HL-60 (cell line): Measurements from ENCODE around the gene H2BK1.

ENCODE experiments used
- DNase-seq, 2 experiments: peaks; one replicate each; pipeline ENCODE4 v3.0.0-alpha.2; 2010 to 2020; ENCODE audit warnings: low read depth in 1 of 2, low spot score in 1 of 2
- H3K27ac ChIP-seq: fragments of 250-450 bp; sonication (Bioruptor Pico); replicated peaks from 2 replicates; pipeline ENCODE4 v1.5.1; 2020; ENCODE audit warnings: mild to moderate bottlenecking, moderate library complexity
- H3K27me3 ChIP-seq: fragments of 250-450 bp; sonication (Bioruptor Pico); 2 replicates; pipeline ENCODE4 v1.5.1; 2021; ENCODE audit warnings: mild to moderate bottlenecking, moderate library complexity; ENCODE audit not compliant: insufficient read depth, poor library complexity, severe bottlenecking
- H3K4me3 ChIP-seq: replicated peaks from 2 replicates; pipeline ENCODE4 v1.5.1; 2011; ENCODE audit warnings: mild to moderate bottlenecking, control low read depth, low read length; ENCODE audit not compliant: insufficient read depth
- GABPA ChIP-seq: IDR thresholded peaks from 2 replicates; pipeline ENCODE4 v1.6.1; 2012; ENCODE audit warnings: low read depth
- POLR2AphosphoS5 ChIP-seq: IDR thresholded peaks from 2 replicates; pipeline ENCODE4 v1.6.1; 2012; ENCODE audit warnings: low read depth
- SPI1 ChIP-seq: IDR thresholded peaks from 2 replicates; pipeline ENCODE4 v1.6.1; 2012; ENCODE audit warnings: low read depth, mild to moderate bottlenecking, borderline replicate concordance
- TF ChIP-seq, protein P1 (sequence below): IDR thresholded peaks from one replicate; pipeline ENCODE4 v1.5.1; 2011; ENCODE audit warnings: low read length, control low read depth, inconsistent platforms; ENCODE audit not compliant: insufficient read depth
- TF ChIP-seq, protein P2 (sequence below): IDR thresholded peaks from 2 replicates; pipeline ENCODE4 v1.6.1; 2012; ENCODE audit warnings: low read depth; ENCODE audit not compliant: insufficient replicate concordance

The H2BK1 gene

DNA sequence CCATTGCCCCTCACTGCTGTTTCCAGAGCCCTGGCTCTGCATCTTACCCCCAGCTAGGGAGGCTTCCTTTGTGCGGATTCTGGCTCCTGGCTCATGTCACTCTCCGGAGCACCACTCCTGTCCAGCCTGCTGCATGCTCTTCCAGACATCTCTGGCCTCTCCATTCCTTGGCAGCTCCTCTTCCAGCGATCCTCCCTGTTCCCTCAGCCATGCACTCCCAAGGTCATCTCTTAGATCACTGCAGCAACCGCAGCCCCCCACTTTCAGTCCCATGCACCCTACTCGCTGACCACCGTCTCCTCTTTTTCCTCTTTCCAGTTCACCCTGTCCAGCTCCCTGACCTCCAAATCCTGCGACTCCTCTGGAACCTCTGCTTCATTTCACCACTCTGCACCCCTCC is 45.1 kb upstream of the H2BK1 start:
- Histone ChIP-seq H3K27ac (no peak overlapping the region), H3K27me3 (peaks cover 27% of the 10 kb centered on the region), H3K4me3 (no peak overlapping the region)
- DNase-seq: no peak
- TF ChIP-seq, protein P1, sequence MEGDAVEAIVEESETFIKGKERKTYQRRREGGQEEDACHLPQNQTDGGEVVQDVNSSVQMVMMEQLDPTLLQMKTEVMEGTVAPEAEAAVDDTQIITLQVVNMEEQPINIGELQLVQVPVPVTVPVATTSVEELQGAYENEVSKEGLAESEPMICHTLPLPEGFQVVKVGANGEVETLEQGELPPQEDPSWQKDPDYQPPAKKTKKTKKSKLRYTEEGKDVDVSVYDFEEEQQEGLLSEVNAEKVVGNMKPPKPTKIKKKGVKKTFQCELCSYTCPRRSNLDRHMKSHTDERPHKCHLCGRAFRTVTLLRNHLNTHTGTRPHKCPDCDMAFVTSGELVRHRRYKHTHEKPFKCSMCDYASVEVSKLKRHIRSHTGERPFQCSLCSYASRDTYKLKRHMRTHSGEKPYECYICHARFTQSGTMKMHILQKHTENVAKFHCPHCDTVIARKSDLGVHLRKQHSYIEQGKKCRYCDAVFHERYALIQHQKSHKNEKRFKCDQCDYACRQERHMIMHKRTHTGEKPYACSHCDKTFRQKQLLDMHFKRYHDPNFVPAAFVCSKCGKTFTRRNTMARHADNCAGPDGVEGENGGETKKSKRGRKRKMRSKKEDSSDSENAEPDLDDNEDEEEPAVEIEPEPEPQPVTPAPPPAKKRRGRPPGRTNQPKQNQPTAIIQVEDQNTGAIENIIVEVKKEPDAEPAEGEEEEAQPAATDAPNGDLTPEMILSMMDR: no peak
- no peak for TF ChIP-seq POLR2AphosphoS5
- TF ChIP-seq SPI1: no peak
- TF ChIP-seq GABPA: no peak
- TF ChIP-seq, protein P2, sequence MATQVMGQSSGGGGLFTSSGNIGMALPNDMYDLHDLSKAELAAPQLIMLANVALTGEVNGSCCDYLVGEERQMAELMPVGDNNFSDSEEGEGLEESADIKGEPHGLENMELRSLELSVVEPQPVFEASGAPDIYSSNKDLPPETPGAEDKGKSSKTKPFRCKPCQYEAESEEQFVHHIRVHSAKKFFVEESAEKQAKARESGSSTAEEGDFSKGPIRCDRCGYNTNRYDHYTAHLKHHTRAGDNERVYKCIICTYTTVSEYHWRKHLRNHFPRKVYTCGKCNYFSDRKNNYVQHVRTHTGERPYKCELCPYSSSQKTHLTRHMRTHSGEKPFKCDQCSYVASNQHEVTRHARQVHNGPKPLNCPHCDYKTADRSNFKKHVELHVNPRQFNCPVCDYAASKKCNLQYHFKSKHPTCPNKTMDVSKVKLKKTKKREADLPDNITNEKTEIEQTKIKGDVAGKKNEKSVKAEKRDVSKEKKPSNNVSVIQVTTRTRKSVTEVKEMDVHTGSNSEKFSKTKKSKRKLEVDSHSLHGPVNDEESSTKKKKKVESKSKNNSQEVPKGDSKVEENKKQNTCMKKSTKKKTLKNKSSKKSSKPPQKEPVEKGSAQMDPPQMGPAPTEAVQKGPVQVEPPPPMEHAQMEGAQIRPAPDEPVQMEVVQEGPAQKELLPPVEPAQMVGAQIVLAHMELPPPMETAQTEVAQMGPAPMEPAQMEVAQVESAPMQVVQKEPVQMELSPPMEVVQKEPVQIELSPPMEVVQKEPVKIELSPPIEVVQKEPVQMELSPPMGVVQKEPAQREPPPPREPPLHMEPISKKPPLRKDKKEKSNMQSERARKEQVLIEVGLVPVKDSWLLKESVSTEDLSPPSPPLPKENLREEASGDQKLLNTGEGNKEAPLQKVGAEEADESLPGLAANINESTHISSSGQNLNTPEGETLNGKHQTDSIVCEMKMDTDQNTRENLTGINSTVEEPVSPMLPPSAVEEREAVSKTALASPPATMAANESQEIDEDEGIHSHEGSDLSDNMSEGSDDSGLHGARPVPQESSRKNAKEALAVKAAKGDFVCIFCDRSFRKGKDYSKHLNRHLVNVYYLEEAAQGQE: no peak

DNA sequence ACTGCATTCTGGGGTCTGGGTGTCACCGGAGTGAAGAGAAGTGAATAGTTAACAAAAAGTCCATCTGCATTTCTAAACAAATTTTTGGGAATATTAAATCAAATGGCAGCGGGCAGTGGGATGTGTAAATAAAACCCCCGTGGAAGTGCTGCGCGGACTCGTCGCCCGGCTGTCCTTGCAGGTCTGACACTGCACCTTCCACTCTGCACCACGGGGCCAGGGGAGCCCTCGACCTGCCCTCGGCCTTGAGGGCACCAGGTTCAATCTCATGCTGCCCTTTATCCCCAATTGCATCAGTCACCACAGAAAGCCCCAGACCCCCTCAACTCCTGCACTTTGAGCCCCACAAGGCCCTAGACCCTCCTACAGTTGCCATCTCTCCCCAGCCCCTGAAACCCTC is 44.6 kb upstream of the H2BK1 start:
- H3K27me3 ChIP-seq: peaks cover 32% of the 10 kb centered on the region
- DNase-seq: no peak
- no peak overlapping the region for H3K27ac ChIP-seq
- no peak overlapping the region for H3K4me3 ChIP-seq
- TF ChIP-seq POLR2AphosphoS5: no peak
- no peak for TF ChIP-seq SPI1
- TF ChIP-seq, protein P2: no peak
- TF ChIP-seq, protein P1: no peak
- no peak for TF ChIP-seq GABPA

DNA sequence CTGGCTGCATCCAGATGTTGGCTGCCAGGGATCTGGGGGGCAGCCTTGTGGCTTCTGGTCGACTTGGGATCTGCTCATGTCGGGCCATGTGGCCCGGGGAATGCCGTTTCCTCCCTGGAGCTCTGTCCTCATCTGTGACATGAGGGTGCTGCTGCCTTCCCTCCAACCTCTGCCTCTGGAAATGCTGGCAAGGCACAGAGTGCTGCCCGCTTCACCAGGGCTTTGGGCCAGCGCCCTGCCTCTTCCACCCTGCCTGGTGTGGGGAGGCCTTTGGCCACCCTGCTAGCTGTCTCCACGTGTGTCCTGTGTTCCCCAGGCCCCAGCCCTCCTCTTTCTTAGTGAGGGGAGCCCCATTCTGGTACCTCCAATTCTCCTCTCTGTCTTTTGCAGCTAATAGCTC is 44.0 kb upstream of the H2BK1 start:
- TF ChIP-seq GABPA (no peak), SPI1 (no peak), POLR2AphosphoS5 (no peak)
- TF ChIP-seq, protein P2: no peak
- TF ChIP-seq, protein P1: no peak
- Histone ChIP-seq H3K4me3 (no peak overlapping the region), H3K27me3 (peaks cover 36% of the 10 kb centered on the region), H3K27ac (no peak overlapping the region)
- DNase-seq: no peak
